GM19328 (cell line): ENCODE measurements around the gene ACP1.
A peak's percentile ranks its signal among the peaks of the same experiment; 100 is the strongest.

Experiments
- ATAC-seq: cut with Tn5 transposase; IDR thresholded peaks from one replicate; pipeline ENCODE4 v1.9.1; 2021; ENCODE audit warnings: mild to moderate bottlenecking, moderate library complexity; ENCODE audit not compliant: unreplicated experiment

ACP1 gene

DNA sequence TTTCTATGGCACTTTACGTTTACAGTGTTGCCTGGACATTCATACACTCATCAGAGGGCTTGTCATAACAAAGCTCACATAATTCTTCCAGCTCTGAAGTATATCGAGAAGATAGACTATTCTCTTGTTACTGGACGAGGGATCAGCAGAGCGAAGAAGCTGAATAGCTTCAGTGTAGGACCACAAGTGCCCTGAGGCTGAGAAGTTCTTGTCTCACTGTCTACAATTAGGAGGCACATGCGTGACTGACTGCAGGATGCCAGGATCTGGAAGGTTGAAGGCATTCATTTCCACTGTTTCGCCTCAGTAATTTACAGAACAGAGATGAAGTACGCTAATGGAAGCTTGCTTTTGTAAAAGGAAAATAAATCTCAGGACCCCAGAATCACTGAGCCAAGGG, 10.5 kb upstream of the ACP1 start:
- ATAC-seq, result no peak

DNA sequence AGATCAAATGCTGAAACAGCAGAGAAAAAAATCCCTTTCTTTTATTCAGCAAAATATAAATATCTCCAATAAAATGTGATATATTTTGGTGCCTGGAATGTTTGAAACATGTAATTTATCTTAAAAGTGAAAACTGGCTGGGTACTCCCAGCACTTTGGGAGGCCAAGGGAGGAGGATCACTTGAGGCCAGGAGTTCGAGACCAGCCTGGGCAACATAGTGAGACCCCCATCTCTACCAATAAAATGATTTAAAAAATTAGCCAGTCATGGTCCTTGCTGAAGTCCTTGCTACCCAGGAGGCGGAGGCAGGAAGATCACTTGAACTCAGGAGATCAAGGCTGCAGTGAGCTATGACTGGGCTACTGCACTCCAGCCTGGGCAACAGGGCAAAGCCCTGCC, 9.6 kb upstream of the ACP1 start:
- ATAC-seq, result no peak

DNA sequence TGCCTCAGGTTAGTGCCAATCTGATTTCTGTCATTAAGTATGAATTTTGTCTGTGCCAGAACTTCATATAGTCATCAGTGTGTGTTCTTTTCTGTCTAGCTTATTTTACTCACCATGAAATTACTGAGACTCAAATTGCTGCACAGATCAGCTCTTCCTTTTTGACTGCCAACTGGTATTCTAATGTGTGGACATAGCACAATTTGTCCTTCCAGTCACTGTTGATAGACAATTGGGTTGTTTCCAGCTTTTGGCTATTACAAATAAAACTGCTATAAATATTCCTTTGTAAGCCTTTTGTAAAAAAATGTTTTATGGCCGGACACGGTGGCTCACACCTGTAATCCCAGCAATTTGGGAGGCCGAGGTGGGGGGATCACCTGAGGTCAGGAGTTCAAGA, 8.7 kb upstream of the ACP1 start:
- no peak for ATAC-seq

DNA sequence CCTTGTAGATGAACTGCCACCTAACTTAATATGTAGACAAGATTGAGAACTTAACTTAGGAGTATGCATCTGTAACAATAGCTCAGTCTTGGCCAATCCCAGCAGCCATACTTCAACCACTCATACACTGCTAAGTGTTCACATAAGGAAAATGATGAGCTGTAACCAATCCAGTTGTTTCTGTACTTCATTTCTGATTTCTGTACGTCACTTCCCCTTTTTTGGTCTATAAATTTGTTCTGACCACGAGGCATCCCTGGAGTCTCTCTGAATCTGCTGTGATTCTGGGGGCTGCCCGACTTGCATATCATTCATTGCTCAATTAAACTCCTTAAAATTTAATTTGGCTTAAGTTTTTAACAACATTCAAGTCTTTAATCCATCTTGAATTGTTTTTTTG, 7.3 kb upstream of the ACP1 start:
- ATAC-seq, result no peak

DNA sequence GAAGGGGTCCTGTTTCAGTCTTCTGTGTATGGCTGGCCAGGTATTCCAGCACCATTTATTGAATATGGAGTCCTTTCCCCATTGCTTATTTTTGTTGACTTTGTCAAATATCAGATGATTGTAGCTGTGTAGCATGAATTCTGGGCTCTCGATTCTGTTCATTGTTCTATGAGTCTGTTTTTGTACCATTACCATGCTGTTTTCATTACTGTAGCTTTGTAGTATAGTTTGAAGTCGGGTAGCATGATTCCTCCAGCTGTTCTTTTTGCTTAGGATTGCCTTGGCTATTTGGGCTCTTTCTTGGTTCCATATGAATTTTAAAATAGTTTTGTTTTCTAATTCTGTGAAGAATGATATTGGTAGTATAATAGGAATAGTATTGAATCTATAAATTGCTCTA, 6.9 kb upstream of the ACP1 start:
- no peak for ATAC-seq

DNA sequence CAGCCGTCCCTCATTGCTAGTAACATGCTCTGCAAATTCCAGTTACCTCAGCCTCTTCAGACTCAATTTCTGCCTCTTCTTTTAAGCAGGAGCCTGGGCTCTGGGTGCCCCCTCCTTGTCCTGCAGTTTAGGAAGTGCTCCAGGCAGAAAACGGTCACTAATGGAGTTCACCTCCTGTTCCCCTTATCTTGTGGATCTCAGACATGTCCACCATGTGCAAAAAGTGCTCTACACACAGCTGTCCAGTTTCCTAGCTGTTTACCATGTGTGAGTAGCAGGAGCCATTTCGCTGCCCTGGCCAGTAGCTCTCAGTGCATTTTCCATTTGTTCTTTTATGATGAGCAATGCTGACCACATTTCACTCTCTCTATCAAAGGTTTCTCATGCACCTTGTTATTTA, 5.8 kb upstream of the ACP1 start:
- no peak for ATAC-seq

DNA sequence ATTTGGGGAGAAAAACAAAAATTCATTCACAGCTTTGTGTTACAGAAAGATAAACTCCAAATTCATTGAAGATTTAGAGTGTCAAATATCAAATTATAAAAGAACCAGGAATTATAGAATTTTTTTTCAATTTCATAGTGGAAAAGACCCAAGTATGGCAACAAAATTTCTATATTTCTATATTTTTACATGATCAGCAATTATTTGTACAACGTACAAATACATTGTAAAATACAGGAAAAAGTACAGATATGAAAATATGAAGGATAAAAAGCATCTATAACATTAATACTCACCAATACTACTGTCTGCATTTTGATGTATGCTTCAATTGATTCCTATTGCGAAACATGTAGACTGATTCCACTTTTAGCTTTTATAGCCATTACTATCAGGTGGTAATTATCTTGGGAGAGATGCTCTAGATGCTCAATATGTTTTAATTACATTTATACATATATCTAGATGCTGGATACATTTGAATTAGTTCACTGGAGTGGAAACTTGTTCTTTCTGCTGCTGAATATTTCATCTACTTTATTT, 4.9 kb upstream of the ACP1 start:
- ATAC-seq, result no peak

DNA sequence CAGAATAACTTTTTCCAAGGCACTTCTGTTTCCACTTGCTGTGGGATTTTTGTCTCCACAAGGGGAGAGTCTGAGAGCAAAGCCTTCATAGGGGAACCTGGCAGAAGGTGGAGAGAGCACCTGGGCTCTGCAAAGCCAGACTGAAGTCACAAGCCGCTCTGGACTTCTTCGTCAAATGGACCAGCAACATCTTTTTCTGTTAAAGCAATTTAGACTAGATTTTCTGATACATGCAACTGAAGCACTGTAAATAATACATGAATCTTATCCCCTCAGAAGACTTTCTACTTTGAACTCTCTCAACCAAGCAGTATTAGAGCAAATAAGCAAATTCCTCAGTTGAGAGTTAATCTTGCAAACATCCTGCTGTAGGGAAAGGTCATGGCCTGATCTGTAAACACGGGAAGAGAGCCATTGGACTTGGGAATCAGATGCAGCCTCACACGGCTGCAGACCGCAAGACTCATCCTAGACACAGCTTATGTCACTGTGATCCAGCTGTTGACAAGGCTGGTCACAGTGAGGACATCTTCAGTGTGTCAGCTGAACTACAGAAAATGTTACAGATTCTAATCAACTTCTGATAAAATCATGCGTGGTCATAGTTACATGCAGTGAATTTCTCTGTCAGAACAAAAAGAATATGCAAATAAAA, 4.1 kb upstream of the ACP1 start:
- no peak for ATAC-seq

DNA sequence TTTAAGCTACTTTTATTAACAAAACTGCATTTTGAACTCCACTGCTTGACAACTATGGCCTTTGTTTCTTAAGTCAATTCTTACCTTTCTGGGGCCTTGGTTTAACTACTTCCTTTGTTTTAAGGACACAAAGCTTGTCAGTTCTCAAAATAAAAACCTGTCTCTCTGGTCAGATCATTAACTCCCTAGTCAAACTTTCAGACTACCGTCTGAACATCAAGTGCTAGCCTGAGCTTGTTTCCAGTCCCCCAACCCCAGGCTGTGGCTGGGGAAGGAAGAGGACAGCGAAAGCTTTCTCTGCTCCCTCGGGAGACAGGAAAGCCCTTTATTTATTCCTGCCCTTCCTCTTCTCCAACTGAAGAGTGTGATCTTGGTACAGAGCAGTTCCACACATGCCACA, 2.6 kb upstream of the ACP1 start:
- ATAC-seq, result no peak

DNA sequence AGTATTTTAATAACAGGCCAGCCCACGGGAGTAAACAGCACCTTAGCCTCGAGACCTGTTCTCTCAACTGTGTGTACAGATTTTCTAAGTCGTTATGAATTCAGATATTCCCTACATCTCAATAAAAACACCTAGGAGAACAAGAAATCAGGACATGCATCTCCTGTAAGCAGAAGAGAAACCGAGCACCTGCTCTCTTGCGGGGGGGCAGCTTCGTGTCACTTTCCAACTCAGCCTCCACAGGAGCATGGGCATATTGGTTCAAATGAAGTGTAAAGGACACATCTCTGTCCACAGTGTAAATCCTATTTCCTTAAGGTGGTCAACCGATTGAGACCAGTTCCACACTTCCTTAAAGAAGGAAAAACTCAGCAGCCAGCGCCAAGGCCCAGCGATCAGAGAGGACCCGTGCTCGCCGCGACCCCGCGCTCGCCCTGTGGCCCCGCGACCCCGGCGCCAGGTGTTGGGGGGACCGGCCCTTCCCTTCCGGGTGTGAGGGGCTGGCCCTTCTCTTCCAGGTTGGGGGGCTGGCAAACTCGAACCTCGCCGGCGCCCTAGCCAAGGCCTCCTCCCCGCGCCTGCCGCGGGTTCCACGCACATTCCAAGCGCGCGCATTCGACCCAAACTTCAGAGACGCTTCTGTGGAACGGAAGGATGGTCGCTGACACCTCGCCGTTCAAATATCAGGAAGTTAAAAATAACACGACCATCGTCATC, 1.6 kb upstream of the ACP1 start:
- ATAC-seq, result no peak

DNA sequence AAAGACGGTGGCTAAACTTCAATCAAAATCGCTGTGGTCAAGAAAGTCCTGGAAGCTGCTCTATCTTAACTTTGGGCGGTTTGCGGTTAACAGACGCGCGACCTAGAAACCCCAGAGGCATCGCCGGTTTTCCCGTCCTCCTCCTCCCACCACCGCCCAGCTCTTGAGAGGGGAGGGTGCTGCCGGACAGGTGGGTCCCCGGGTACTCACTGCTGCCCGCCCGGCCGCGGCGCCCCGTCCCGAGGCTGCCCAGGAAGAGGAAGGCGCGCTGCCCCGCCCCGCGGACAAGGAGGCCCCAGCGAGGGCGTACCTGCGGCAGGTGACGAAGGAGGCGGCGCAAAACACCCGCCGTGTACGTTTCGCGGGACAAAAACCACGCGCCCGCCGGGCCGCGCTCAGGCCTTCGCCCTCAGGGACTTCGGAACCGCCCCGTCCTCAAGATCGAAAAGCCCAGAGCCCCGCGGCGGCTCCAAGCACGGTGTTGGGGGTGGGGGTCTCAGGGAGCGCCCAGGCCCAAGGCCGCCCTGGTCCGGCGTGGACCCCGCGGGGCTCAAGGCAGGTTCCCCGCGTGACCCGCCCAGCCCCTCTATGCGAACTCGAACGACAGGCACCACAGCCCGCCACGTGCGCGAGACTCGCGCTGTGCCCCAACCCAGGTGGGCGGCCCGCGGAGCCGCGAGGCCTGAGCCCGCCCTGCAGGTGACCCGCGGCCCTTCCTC, 814 bp upstream of the ACP1 start, which contains the start of gene SH3YL1:
TSS of gene SH3YL1 (minus strand) at position 259 of the 719 bp plus-strand sequence. CDS start at position 211, 48 bp downstream.
- ATAC-seq, result peak; percentile 20

DNA sequence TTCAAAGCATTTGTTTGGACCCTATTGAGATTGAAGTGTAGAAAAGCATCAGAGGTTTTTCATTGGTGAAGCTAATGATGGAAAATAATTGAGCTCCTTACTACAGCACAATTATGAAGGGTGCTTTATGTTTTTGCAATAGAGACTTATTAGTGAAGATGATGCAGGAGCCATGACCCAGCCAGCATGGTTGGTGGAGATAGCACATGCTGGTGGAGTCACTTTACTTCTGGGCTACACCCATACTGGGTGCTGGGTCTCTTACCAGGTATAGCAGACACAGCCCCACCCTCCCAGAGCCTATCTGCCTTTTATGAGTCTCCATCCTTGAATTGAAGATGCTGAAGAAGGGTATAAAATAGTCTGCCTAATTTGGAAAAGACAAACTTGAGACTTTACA, 3.6 kb downstream of the ACP1 start:
- ATAC-seq, result no peak

DNA sequence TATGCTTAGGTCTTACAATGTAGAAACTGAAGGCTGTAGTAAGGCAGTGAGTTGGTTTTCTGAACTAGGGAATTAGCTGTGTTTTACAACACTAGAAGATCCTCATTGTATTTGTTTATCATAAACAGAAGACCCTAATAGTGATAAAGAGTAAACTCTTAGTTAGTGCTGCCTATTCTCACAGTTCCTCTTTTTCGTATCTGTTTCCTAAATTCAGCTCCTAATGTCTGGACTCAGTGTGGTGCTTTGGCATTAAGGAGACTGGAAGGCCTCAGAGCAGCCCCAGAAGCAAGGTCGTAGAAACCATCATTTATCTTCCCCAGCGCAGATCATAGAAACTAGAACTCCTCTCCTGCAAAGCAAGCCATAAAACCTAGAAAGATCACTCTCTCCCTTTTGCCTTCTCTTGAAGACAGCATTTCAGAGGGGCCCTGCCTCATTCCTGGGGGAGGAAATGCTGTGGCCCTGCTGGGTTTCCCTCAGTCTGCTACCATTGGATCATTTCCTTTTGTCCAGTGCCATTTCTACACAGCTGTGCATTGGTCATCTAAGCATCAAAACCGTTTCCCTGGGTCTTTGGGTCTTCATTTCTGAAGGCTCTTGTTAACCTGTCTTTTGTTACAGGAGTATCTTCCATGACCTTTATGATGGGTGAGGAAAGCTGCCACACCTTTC, 4.7 kb downstream of the ACP1 start:
- ATAC-seq, result no peak

DNA sequence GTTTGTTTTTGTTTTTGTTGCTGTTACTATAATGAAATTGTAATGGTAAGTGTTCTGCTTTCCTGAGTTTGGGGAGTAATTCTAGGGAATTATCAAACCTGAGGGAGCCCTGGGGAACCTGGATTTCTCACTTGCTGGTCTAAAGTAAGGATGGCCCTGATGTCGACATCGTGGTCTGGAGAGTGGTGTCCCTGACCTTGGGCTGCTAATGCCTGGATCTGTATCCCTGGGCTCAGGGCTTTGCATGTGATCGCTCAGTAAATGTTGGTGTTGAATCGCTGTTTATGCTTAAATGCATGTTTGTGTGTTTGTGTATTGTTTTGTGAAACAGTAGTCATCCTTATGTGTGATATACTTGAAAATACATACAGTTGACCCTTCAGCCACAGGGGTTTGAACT, 6.1 kb downstream of the ACP1 start:
- no peak for ATAC-seq

DNA sequence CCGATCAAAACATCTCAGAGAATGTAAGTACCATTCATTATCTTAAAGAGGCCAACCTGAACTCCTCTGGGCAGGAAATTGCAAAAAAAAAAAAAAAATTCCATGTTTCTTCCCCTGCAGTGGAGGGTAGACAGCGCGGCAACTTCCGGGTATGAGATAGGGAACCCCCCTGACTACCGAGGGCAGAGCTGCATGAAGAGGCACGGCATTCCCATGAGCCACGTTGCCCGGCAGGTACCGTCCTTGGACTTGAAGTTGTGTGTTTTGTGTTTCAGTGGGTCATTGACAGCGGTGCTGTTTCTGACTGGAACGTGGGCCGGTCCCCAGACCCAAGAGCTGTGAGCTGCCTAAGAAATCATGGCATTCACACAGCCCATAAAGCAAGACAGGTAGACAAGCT, 7.2 kb downstream of the ACP1 start:
- no peak for ATAC-seq

DNA sequence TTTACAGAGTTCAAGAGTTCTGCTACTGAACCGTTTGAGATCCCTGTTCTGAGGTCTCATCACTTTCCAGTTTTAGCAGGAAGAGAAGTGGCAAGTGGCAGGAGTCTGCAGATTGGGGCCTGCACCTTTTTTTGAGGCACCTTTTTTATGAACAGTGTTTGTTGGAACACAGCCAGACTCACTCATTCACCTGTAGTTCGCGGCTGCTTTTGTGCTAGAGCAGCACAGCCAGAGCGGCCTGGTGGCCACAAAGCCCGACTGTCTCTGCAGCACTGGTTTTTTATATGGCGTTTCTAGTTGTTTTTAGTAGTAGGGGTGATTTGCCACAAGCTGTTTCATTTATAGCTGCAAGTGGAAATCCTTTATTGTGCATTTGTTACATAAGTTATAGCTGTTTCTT, 8.6 kb downstream of the ACP1 start:
- no peak for ATAC-seq

DNA sequence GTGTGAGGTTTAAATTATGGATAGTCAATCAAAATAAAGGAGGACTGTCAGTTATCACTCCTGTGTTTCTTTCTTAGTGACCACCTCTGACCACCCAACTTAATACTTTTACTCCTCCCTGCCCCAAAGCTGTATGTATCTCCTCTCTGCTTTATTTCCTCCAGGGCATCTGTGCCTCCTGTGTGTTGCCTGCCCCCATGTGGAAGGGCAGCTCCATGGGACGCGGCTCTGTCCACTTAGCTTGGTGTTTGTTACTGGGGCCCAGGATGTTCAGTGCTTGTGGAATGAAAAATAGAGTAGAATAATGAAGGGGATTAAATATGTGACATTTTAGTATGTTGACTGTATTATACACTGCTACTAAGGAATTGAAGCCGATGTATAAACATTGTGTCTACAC, 9.8 kb downstream of the ACP1 start:
- ATAC-seq, result no peak

DNA sequence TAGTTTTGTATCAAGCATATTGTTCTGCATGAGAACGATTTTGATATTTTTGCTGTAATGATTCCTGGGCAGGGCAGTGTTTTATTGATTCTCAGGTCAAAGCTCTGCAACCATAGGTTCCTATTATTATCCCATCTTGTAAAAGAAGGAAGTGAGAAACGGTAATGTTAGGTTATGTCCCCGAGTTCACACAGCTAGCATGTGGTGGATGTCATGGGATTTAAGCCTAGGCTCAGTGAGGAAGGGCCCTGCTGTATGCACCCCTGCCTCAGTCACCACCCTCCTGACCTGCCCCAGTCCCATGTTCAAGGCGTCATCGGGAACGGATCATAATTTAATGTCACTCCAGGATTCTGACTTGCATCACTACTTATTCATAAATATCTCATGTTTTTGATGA, 10.7 kb downstream of the ACP1 start:
- ATAC-seq, result peak; percentile 89

DNA sequence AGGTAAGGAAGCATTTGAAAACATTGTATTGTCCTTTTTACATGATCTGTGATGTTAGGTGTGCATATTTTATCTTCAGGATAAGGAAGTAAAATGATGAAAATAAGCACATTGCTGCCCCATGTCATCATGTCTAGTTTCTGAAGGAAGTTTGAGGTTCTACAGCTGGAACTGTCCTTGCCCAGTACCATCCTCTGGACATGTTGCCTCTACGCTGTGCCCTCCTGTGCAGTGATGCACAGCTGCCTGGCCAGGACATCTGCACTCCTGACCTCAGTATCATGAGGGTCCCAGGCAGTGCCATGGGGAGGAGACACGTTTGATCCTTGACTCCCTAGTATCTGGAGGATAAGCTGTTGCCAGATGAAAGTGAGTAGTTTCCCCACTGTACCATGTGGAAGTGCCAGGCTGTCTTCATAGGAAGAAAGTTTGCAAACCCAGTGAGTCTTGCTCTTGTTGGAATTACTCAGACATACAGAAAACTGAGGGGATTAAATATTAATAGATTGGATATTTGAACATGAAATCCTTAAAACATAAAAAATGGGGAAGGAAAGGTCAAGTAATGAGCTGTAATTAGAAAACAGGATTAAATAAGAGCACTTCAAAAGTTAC, 13.7 kb downstream of the ACP1 start:
- no peak for ATAC-seq

DNA sequence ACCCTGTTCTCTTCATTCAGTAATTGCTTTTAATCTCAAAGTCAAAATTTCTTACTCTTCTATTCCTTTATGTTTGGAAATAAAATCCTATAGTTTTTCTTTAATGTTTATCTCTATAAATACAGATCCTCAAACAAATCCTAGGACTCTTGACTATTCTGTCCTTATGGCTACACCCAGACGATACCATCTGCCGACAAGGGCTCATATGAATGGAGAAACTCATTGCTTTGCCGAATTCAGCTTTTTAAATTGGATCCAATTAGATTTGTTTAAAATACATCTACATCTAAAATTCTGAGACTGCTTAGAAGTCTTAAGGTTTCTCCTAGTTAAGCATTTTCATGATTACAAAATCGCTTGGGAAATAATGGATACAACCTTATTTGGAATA, 14.2 kb downstream of the ACP1 start:
- ATAC-seq, result no peak

DNA sequence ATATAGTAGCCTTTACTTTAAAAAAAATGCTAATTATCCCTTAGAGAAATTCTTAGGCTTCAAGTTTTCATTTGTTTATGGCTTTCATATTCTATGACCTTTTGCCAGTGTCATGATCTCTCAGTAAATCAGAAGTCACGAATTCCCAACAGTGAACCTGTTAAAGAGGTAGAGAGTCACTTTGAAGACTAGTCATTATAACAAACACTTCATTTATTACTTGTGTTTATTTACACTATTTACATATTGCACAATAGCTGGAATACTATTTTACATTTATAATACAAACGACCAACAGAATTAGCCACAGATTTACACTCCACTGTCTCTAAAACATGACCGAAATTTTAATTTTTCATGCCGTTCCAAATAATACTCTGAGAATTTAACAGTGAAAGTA, 14.6 kb downstream of the ACP1 start:
- no peak for ATAC-seq
